Body of pancreas (tissue), 4 donors: Measurements from ENCODE around the gene HSDL2.

ENCODE experiments used
- CTCF ChIP-seq, 7 experiments: fragments of 450-650 bp in 4 of 7; fragments of 200-600 bp in 3 of 7; sonication (generic) in 3 of 7; IDR thresholded peaks; one replicate each; pipeline ENCODE4 v1.5.1; 2016 to 2019; ENCODE audit warnings: antibody characterized with exemption in 7 of 7
- POLR2A ChIP-seq, 3 donors: fragments of 450-650 bp; IDR thresholded peaks; one replicate each; pipeline ENCODE4 v1.6.1; 2016; ENCODE audit warnings: antibody characterized with exemption in 3 of 3, mild to moderate bottlenecking in 2 of 3

GRCh38 chr9:112500842-112501241 is 120.9 kb downstream of the HSDL2 start:
- TF ChIP-seq CTCF (IDR thresholded peaks at IDR 0.05) (no peak), POLR2A (IDR thresholded peaks at IDR 0.05) (no peak)
